DMS153 (cell line): Measurements from ENCODE around the gene PFKP.

ENCODE experiments used
- DNase-seq: peaks from one replicate; lab custom pipeline; 2025; lab: John Stamatoyannopoulos, UW

PFKP gene

DNA sequence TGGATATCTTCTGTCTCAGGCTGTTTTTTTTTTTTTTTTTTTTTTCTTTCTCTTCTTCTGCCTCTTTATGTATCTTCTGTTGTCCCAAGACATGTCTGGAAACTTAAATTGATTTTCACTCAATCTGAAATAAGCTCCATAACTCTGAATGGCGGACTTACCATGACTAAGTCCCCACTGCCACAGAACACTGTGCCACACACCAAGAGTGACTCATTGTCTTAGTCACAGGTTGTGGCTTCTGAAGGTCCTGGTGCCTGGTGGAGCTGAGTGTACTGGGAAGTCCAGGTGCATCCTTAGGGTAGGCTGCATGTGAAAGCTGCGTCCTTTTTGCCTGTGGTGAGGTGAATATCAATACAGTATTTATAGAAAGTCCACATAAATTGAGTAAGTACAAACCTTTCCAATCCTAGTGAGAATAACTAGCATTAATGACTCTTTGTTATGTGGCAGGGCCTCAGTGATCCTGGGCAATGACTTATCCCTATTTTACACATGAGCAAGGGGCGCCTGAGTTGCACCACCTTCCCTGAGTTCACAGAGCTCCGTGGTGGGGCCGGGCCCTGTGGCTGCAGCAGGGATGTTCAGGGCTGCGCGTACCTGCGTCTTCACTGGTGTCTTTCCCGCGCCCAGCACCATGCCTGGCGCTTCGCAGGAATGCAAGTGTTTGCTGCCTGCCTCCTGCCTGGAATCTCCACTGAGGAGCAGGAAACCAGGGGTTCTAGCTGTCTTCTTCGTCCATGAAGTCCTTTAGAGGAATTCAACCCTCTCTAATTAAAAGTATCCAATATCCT is 4.3 kb downstream of the PFKP start:
- DNase-seq: no peak

DNA sequence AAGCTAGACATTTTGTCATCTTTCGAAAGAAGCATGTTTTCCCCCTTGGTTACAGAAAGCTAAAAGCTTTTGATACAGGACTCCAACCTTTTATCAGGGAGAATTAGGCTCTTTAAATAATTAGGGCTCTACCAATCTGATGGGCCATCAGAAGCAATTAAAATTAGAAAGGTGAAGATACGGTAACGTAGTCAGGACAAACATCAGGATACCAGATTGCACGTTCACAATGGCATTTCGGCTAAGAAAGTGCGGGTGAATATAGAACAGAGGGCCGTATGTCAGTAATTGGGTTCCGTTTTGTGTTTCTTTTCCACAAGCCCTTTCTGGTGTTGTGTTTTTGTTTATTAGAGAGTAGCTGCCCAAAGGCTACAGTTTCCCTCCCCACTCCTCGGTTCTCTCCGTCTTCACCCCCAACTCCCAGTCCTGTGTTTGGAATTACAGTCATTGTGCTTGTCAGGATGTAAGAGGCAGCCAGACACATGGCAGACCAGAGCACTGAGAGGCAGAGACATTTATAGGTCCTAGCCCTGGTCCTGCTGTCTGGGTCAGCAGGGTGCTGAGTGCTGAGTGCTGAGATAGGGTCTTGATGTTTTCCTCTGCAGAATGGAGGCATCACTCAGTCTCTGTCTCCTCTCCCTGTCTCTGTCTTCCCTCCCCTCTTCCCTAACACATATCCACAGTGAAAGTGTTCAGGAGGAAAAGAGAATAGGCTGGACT is 5.5 kb downstream of the PFKP start:
- no peak for DNase-seq

DNA sequence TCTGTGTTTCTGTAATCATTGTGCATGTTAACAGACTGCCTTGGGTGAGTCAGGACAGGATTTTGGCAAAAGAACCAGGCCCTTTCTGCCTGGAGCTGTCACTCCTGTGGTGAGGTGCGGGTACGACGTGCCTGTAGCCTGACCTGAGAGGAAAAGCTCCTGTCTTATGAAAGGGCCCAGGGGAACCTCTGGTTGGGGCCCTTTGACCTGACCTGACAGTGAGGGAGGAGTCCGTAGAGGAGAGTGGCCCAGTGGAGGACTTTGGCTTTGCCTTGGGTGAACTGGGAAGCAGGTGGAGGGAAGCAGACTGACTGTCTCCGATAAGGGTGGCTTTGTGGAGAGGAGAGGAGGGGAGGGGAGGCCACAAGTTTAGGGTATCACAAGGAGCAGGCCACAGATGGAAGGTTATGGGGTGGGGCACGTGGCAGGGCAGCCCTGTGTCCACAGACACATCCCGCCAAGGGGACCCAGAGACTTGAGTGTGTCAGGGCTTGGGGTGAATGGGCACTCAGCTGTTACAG is 6.9 kb downstream of the PFKP start:
- no peak for DNase-seq

DNA sequence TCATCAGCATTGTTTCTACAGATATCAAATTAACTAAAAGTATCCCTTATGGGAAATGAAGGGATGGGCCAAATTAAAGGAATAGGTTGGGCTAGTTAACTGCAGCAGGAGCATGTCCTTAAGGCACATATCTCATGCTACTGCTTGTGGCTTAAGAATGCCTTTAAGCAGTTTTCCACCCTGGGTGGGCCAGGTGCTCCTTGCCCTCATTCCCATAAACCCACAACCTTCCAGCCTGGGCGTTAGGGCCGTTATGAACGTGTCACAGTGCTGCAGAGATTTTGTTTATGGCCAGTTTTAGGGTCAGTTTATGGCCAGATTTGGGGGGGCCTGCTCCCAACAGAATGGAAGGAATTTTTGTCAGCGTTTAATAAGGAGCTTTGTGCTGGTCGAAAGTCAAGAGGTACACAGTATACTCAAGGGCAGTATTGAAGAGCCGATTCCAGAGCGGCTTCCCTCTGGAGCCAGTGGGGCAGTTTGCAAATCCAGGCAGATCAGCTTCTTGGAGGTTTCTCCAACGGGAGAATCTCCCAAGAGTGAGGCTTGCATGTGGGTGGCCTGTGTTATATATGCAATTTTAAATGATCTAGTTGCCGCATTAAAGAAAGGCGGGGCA is 7.7 kb downstream of the PFKP start:
- DNase-seq: no peak

DNA sequence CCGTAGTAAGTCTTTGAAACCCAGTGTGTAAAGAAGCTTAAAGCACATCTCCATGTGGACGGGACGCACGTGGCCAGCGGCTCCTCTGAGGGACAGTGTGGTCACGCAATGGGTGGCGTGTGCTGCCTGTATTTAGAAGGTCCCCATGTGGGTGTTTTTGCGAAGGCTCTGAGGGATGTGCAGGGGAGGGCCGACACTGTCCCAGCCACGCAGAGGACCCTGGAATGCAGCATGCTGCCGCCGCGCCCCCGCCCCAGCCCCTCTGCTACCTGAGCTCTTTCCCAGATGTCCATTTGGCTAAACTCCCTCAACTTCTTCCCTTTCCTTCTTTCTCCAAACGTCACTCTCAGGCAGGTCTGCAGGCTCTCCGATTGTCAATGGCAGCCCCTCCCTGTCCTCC is 8.8 kb downstream of the PFKP start:
- no peak for DNase-seq

DNA sequence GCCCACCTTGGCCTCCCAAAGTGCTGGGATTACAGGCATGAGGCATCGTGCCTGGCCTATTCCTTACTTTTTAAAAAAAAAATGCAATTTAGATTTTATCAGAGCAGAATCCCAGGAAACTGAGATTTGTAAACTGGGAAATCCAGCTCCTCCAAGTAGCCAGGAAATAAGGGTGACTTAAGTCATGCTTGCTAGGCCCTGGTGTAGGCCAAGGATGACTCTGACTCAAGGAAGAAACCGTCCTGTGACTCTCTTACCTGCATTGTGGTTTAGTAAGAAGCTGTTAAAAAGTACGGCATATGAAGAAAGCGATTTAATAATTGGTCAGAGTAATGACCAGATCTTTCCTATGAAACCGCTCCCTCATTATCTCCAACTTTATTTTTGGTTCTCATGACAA is 10.2 kb downstream of the PFKP start:
- no peak for DNase-seq

DNA sequence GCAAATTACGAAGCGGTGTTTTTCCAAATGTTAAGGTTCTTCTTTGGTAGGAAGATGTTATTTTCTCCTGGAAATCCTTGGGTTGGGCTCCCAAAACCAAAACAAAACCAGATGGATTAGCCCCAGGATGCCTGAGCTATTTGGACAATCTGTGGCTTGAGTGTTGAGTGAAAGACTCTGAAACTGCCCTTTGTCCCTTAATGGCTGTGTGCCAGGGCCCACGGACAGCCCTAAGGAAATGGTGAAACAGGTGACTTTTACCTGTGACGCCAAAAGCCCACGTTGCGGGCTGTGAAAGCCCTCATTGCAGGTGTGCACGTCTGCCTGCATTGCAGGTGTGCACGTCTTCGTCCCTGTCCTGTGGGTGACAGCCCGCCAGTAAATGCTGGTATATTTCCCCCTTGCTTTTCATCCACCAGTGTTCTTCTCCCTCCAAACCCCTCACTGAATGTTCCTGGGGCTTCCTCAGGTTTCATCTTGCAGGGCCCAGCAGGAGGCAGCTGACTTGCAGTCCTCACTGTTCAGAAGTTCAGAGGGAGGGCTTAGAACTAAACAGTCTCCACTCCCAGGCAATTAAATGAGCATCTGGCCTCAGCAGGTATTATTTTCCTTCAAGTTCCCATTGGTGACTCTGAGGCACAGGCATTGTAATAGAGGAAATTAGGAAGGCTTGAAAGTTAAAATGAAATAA is 10.7 kb downstream of the PFKP start:
- DNase-seq: no peak

DNA sequence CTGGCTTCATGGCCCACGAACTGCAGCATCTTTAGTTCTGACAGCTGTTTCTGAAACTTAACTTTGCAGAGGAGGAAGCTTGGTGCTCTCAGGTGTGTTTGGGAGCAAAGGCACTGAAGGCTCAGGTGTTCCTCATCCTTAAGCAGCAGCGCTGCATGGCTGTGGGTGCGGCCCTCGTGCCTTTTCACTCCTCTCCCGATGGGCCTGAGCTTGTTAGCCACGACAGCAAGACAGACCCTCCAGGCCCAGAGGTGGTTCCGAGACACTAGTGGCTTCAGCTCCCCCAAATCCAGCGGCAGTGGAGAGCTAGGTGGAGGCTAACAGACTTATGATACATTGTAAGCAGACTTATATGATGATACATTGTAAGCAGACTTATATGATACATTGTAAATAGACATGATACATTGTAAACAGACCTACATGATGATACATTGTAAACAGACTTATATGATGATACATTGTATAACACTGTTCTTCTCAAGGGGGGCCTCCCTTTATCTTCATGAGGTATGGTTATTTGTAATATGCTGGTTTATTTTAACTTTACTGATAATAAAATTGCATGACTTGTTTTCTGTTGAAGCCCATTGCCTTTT is 14.1 kb downstream of the PFKP start:
- DNase-seq: no peak

DNA sequence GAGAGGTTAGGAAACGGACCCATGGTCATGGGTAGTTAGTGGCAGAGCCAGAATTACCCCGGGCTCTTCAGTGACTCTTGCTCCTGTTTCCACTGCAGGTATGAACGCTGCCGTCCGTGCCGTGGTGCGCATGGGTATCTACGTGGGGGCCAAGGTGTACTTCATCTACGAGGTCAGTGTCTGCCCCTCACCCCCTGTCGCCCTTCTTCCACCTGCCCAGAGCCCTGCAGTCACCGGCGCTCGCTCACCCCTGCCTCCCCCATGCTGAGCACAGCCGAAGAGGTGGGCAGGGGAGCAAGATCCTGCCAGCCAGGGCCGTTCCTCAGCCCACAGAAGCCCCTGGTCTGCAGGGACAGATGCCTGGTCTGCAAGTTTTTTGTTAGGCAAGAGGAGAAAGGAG is 14.9 kb downstream of the PFKP start:
- no peak for DNase-seq

DNA sequence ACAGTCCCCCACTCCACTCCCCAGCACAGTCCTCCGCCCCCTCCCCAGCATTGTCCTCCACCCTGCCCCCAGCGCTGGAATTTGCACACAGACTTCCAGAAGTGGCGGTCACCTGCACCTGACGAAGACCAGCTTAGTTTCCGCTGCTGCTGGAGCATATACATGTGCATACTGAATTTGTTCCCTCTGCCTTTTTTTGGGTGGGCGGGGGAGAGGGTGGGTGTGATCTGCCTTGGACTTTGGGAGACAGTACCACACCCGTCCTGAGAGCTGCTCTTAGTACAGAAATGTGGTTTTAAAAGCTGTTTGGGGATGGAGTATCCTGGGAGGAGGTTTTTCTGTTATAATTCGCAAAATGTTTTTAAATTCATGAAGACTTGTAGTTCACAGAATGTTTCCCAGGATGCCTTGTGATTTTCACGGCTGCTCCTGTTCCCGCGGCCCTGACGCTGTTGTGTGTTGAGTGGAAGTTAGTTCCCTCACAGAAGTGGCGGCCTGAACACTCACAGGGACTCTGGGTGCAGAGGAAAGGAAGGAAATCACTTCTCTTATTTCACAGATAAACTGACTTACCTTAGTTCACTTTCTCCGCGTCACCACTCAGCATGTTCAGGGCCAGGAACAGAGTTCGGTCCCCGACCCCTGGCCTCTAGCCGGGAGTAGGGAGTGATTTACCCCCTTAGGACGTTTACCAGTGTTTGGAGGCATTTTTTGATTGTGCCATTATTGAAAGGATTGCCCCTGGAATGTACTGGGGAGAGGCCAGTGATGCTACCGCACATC is 18.6 kb downstream of the PFKP start:
- DNase-seq: no peak

DNA sequence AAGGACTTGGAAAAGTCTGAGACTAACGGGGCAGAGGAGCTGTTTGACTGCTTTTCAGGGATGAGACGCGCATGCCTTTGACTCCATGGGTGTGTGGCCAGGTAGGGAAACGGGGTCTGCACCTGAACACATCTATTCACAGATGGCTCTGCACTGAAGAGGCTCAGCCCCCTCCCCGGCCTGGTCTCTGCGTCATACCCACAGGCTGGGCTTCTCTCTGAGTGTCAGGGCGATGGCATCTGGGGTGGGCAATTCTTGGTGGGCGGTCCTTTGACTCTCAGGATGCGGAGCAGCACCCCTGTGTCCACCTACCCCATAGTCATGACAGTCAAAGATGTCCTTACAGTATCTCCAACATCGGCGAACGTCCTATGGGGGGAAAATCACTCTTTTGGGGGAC is 23.0 kb downstream of the PFKP start:
- DNase-seq: no peak

DNA sequence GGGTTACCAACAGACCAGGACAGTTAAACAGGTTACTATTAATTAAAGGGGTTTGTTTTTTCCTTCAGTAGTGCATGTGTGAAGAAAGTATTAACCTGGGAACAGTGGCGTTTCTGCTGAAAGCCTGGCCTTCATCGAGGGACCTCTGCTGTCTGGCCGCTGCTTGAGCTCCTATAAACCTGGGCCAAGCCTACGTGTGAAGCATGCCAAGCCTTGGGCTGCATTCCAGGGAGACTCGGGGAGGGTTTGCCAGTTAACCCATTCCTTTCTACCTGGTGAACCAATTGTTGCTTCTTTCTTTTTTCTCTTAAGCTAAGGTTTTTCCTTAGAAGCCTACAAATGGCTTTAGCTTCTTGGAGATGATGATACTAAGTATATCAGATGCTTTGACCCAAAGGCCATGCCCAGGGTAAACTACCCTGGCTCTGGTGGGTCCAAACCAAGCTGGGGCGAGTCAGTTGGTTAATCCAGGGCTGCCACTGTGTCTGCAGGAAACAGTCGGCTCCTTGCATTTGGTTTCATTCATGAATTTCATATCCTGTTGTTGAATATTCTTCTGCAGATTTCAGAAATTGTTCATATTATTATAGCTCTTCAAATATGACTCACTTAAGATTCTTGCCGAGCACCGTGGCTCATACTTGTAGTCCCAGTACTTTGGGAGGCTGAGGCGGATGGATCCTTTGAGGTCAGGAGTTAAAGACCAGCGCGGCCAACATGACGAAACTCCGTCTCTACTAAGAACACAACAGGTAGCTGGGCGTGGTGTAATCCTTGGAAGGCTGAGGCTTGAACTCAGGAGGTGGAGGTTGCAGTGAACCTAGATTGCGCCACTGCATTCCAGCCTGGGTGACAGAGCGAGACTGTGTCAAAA is 23.8 kb downstream of the PFKP start:
- no peak for DNase-seq

DNA sequence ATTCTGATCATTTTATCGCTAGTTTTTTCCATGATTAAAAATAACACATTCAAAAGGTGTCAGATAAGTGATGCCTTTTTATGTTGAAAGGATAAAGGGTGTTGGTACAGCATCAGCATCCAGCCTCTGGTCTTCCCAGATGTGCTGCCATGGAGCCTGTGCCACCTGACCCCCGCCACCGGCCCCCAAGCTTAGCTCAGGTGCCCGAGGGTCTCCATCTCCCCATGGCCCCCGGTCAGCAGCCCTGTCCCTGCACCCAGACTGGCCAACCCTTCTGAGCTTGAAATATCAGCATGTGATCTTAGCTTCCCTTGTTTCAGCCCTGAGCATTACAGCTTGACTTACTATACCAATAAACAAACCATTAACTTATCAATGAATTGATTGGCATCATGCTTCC is 24.6 kb downstream of the PFKP start:
- DNase-seq: no peak

DNA sequence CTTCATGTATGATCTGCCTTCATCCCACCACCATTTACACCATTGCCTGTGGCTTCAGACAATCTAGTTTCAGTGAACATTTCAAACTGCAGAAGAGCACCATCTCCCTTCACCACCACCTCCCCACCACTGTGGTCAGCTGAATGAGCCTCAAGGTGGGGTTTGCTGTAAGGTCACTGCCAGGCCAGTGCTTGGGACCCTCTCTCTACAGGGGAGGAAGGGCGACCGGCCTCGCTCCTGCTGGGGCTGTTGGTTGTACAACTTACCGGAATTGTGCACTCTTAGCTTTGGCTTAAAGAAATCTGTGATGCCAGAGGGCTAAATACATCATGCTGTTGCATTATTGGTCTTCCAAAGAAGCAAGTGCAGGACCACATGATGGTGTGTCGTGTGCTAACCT is 26.6 kb downstream of the PFKP start:
- no peak for DNase-seq

DNA sequence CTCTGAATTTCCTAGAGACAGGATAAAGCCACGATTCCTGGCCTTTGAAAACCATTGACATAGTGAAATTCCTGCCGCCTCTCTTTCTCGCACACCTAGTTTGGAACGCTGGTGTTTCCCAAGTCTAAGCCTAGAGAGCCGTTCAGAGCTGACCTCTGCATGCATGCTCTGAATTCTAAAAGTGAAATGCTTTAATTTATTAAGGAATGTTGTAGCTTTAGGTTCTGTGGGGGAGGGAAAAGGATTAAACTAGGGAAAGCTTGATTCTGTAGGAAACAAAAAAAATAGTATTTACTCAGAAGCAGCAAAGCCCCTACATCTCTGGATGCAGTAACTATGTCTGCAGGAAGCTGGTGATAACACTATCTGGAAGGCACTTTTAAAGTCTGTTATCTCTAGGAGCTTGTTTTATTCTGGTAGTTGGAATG is 27.3 kb downstream of the PFKP start:
- no peak for DNase-seq

DNA sequence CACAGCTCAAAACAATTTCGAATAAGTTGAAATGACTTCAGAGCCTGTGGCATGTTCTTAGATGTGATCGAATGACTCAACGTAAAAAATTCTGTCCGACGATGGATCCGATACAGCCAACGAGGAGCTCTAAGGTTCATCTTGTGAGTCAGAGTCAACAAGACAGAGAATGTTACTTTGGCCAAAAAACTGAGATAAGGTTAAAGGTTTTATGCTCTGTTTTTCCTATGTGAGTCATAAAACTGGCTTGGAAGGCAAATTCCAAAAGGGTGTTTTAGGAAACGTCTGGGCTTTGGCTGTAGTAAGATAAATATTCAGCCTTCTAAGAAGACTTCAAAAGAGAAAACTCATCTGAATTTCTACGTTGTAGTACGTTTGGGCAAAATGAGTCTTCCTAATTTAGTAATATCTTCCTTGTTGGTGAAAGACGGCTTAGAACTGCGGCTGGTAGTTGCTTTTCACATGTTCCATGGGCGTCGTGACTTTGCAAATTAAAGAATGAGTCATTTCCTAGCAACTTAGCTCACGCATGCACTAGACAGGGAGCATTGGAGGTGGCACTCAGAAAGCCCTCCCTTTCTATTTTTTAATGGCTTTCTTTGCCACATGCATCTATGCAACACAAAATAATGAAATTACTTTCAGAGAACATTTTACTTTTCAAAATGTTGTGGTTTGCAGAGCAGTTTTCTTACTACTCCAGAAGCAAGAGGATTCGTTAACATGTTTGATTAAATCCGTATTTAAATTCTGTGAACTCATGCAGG is 28.2 kb downstream of the PFKP start:
- DNase-seq: no peak

DNA sequence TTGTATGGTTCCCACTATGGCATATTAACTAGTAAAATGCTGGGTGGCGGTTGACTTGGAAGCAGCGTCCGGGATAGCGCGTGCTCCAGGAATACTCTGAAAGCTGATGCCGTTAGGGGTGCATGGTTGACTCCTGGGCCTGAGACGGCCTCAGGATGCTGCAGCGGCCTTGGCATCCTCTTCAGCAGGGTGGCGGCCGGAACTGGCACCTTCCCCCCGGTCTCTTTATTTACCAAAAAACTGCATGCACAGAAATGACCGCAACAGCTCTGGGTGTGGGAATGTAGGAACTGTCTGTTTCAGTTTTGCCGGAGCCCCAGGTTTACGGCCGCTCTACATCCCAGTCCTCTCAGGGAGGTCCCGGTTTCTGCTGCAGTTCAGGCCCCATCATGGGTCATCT is 28.8 kb downstream of the PFKP start:
- DNase-seq: no peak

DNA sequence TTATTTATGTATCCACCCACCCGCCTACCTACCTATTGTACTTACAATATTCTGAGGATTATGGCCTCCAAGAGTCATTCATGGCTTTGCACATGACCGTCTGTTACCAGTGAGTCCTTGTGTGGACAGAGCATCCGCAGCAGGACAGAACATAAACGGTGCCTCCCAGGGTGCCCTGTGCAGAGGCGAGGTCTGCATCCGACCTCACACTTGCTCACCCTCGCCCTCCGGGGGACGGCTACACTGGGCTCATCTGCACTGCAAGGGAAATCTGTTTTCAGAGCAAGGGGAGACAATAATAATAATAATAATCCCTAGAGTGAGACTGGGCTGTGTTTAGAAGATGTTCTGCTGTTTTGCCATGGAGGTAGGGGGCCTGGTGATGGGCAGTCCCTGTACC is 29.8 kb downstream of the PFKP start:
- DNase-seq: no peak

DNA sequence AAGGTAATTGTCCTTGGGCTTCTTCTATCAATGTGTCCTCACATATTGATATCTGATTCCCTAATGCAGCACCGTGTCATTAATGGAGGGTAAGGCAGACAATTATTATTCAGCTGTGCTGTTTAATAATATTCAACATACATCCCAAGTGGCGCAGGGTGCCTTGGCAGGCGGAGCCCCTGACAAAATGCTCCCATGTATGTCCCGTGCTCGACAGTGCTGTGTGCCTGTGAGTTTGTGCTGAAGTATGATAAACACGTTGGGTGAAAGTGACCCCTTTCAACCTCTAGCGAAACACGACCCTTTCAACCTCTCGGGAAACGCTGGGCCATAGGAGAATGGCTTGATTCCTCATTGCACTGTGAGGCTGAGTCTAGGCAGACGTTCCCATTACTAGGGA is 31.3 kb downstream of the PFKP start:
- DNase-seq: no peak
